Fibroblast of gingiva (primary cell): ENCODE results near the gene SLC44A2.
"Not testable (repeated sequence)": the region's sequence is repeated elsewhere in the genome, so short reads cannot be mapped to it uniquely, and the experiment has no call there.

Source experiments
- DNase-seq: peaks from one replicate; pipeline ENCODE4 v3.0.0-alpha.2; 2011; ENCODE audit warnings: low read depth

Gene SLC44A2

GRCh38 chr19:10651851-10652250 lies 26.5 kb downstream of the SLC44A2 start:
- no peak for DNase-seq

DNA sequence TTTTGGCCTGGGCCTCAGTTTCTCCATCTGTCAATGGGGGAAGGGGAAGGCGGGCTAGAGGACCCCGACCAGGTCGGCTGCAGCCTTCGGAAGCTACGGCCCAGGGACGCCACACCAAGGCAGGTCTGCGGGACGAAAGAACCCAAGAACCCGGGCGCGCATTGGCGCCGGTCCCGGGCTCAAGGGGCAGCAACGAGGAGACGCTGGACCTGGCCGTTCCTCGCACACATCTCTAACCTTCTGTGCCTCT lies 28.1 kb downstream of the SLC44A2 start:
- DNase-seq = no peak

DNA sequence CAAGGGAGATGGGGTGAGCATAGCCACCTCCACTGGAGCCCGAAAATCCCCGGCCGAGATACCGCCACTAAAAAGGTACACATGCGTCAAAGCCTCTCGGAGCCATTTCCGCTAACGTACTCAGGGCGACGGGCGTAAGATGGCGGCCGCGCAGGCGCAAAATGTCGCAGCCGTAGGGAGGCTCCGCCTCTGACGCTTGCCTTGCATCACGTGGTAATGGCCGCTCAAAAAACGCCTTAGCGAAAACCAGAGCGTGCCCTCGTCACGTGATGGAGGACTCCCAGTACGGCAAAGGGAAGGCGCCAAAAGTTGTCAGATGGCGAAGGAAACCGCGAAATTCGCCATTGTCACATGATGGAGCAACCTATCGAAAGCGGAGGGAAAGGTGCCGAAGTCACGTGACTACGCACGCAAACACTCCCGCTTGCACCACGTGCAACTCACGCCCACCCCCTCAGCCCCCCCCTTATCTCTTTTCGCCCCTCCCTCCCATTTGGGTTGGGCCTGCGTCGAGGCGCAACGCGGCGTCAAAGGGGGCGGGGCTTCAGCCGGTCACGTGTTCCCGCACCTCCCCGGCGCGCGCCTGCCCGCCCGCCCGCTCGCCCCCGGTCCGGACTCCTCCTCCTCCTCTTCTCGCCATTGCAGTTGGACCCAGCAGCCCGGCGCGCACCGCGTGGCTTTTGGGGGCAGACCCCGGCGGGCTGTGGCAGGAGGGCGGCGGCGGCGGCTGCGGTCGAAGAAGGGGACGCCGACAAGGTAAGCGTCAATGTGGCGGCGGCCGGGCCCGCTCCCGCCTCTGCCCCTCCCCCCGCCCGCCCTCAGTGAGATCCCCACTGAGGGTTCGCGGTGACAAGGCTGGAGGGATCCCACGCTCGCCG lies 28.6 kb downstream of the SLC44A2 start, which contains the start of gene ILF3:
TSS of gene ILF3 (plus strand) at position 615 of the 878 bp plus-strand sequence. CDS start 16,260 bp downstream, outside the sequence.
- DNase-seq = peak; percentile 100

GRCh38 chr19:10654610-10655456 lies 29.5 kb downstream of the SLC44A2 start:
- DNase-seq = no peak

DNA sequence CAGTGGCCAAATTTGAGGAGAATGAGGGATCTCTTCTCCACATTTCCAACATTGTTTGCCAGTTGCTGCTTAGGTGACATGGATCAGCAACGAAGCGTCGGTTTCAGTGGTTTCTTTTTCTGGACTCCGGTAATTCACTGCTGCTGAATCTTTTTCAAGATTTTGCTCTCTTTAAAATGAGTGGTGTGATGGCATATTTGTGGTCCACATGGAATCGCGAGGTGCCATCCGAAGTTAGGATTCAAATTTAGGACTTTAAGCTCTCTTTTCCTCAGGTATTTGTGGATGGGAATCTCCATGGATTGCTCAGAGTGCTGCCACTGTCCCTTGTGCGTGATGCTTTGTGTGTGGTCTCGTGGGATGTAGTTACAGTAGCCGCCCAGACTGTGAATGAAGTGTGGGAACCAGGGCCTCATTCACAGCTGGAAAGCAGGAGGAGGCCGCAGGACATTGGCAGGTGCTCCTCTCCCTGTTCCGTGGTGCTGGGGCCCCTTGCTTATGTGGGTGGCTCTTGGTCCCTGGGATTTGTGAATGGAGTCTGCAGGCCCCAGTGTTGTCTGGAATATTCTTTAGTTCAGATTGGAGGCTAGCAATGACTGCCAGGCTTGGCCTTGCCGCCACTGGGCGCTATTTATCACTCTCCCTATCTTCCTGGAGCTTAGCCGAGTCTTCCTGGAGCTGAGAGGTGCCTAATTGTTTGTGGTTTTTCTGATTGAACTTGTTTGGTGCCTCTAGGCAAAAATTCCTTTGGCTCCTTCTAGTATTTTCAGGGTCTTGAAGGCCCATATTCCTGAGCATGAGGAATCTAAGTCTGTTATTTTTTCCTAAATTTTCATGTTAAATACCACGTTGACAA lies 30.3 kb downstream of the SLC44A2 start:
- DNase-seq = no peak

GRCh38 chr19:10660346-10660745 lies 35.0 kb downstream of the SLC44A2 start:
- no peak for DNase-seq

DNA sequence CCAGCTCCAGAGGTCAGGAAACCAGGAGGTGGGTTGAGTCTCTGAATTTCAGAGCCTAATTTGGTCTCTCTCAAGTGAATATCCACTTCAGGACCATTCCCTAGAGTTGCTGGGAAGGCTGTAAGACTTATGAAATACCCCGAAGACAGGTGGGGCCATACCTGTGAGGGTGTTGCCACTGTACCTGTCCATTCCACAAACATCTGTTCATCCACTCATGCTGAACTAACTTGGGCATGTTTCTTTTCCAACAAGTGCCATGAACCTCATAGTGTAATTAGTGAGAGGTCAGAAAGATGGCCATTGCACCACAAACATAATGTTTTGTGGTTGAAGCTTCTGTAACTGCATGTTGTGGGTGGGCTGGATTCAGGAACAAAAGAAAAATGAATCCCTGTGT lies 36.6 kb downstream of the SLC44A2 start:
- no peak for DNase-seq

GRCh38 chr19:10662384-10663251 lies 37.3 kb downstream of the SLC44A2 start:
- DNase-seq = peak; percentile 16

- not testable (repeated sequence) for DNase-seq
Measured at GRCh38 chr19:10663252-10663563, 37.9 kb downstream of the SLC44A2 start.

- no peak for DNase-seq
Measured at GRCh38 chr19:10667867-10668266, 42.5 kb downstream of the SLC44A2 start.

DNA sequence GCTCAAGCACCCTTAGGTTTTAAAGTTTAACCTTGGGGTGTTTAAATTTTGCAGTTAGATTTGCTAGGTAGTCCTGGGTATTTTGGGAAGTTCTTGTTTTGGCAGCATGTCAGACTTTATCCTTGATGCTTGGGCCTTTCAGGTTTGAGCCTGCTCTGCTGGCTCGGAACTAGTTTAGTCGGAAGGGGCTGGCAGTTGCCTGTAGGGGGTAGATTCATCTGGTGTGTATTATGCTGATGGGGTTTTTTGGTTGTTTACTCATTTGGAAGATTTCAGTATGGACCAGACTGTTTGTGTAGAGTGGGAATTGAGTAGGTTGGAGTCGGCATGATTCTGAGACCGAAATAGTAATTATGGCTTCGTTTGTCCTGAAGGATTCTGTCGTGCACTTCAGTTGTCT lies 43.9 kb downstream of the SLC44A2 start:
- DNase-seq = no peak

- peak; percentile 58 for DNase-seq
Measured at GRCh38 chr19:10670182-10670581, 44.8 kb downstream of the SLC44A2 start.

- DNase-seq = no peak
Measured at GRCh38 chr19:10670876-10671804, 45.8 kb downstream of the SLC44A2 start.

DNA sequence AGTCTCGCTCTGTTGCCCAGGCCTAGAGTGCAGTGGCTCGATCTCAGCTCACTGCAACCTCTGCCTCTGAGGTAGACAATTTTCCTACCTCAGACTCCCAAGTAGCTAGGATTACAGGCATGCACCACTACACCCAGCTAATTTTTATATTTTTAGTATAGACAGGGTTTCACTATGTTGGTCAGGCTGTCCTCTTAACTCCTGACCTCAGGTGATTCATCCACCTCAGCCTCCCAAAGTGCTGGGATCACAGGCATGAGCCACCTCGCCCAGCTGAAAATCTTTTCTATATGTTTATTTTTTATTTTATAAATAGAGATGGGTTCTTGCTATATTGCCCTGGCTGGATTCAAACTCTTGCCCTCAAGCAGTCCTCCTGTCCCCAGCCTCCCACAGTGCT lies 46.6 kb downstream of the SLC44A2 start:
- not testable (repeated sequence) for DNase-seq

DNA sequence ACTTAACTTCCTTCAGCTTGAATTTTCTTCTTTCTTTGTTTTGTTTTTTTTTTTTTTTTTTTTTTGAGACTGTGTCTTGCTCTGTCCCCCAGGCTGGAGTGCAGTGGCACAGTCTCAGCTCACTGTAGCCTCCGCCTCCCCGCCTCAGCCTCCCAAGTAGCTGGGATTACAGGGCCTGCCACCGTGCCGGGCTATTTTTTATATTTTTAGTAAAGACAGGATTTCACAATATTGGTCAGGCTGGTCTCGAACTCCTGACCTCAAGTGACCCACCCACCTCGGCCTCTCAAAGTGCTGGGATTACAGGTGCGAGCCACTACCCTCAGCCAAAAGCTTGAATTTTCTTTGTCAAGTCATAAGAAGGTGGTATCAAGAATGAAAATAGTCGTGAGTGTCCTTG lies 49.9 kb downstream of the SLC44A2 start:
- DNase-seq = not testable (repeated sequence)

- DNase-seq = no peak
Measured at GRCh38 chr19:10677751-10678150, 52.4 kb downstream of the SLC44A2 start.

DNA sequence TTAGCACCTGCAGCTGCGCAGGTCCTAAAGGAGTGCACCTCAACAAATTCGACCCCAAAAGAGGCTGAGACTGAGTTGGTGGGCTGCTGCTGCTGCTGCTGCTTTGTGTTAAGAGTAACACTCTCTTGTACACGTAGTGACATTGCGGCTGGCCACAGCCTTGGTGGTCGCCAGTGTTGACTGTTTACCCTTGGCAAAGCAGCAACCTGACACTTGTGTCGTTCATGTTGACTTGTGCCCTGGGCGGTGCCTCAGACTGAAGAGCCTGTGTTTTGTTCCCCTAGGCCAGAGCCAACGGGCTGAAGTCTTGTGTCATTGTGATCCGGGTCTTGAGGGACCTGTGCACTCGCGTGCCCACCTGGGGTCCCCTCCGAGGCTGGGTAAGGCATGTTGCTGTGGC lies 53.5 kb downstream of the SLC44A2 start:
- no peak for DNase-seq

DNA sequence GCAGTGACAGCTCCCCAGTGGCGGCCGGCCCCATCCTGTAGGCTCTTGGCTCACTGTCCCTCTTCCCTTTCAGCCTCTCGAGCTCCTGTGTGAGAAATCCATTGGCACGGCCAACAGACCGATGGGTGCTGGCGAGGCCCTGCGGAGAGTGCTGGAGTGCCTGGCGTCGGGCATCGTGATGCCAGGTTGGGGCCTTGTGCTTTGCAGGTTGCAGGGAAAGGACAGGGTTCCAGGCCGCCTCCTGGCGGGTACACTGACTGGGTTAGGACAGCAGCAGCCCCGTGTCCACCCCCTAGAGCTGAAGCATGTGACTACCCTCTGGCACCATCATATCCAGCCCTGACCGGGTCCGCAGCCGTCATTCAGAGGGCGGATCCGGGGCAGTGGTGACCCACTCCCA lies 54.4 kb downstream of the SLC44A2 start:
- DNase-seq = no peak

DNA sequence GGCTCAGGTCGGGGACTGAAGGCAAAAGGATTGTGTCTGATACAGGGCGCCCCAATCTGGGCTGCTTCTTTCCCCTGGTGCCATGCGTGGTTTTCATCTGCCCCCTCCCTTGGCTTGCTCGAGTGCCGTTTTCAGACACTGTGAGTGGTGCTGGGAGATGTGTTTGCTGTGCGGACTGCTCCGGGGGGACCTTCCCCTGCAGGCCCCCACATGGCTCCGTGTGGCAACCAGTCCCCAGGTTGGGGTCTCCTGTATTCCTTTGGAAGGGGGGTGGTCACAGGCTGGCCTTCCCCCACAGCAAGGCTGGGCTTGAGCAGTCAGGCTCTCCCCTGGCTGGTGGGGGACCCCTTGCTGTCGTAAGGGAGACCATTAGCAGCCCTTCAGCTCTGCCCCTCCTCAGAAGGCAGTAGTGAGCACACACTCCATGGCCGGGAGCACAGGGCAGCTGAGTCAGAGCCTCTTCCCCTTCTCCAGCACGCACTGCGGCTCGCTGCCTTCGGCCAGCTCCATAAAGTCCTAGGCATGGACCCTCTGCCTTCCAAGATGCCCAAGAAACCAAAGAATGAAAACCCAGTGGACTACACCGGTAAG lies 55.3 kb downstream of the SLC44A2 start:
- no peak for DNase-seq

- DNase-seq = no peak
Measured at GRCh38 chr19:10681658-10682057, 56.3 kb downstream of the SLC44A2 start.
